ENCODE data around the gene CAPN3.

DNA sequence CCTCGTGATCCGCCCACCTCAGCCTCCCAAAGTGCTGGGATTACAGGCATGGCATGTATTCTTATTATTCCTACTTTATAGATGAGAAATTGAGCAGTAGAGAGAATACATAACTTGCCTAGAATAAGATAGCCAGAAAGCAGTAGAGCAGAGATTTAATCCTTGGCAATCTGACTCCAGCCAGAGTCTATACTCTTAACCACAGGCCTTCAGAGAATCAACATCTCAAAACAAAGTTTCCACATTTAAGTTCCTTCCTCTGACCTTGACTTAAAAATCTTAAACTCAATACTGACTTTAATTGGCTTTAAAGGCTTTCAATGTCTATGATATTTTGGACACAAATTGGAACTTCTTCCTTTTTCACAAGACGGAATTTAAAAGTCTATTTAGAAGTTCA is 94.5 kb downstream of the CAPN3 start:
- TF ChIP-seq CTCF (IDR thresholded peaks at IDR 0.05) (no peak), EZH2 (IDR thresholded peaks at IDR 0.05) (no peak)
